Trophoblast cell (in vitro differentiated cells and primary cell): ENCODE measurements around the gene TIMM8B.

ENCODE experiments used
- DNase-seq, 2 donors: peaks; one replicate each; pipeline ENCODE4 v3.0.0-alpha.2; 2016
- H2AFZ ChIP-seq: 2 replicates; pipeline ENCODE4 v1.6.1; 2013; ENCODE audit warnings: low read length, moderate library complexity, mild to moderate bottlenecking; ENCODE audit not compliant: insufficient read depth, poor library complexity
- H2AK5ac ChIP-seq: 2 replicates; pipeline ENCODE4 v1.6.1; 2013; ENCODE audit warnings: mild to moderate bottlenecking, low read length
- H2BK120ac ChIP-seq: 2 replicates; pipeline ENCODE4 v1.6.1; 2013; ENCODE audit warnings: low read length, mild to moderate bottlenecking, moderate library complexity; ENCODE audit not compliant: insufficient read depth, poor library complexity
- H2BK12ac ChIP-seq: 2 replicates; pipeline ENCODE4 v1.6.1; 2013; ENCODE audit warnings: mild to moderate bottlenecking, low read length, moderate library complexity
- H2BK5ac ChIP-seq: 2 replicates; pipeline ENCODE4 v1.6.1; 2013; ENCODE audit warnings: low read length, low read depth, moderate library complexity, mild to moderate bottlenecking; ENCODE audit not compliant: poor library complexity
- H3K14ac ChIP-seq: 2 replicates; pipeline ENCODE4 v1.6.1; 2013; ENCODE audit warnings: mild to moderate bottlenecking, low read length
- H3K18ac ChIP-seq: 2 replicates; pipeline ENCODE4 v1.6.1; 2013; ENCODE audit warnings: mild to moderate bottlenecking, low read length
- H3K23ac ChIP-seq: 2 replicates; pipeline ENCODE4 v1.6.1; 2013; ENCODE audit warnings: low read length
- H3K27ac ChIP-seq: 2 replicates; pipeline ENCODE4 v1.5.1; 2013; ENCODE audit warnings: low read depth, mild to moderate bottlenecking, inconsistent platforms, low read length, moderate library complexity
- H3K27me3 ChIP-seq: 2 replicates; pipeline ENCODE4 v1.6.1; 2013; ENCODE audit warnings: inconsistent platforms, mild to moderate bottlenecking, low read length, moderate library complexity; ENCODE audit not compliant: insufficient read depth
- H3K36me3 ChIP-seq, 2 experiments: 1 replicate in 1 of 2; 2 replicates in 1 of 2; pipeline ENCODE4 v1.6.1; 2013; ENCODE audit warnings: low read length in 2 of 2, mild to moderate bottlenecking in 2 of 2, moderate library complexity in 1 of 2; ENCODE audit not compliant: insufficient read depth in 2 of 2, control insufficient read depth in 1 of 2
- H3K4ac ChIP-seq: 2 replicates; pipeline ENCODE4 v1.6.1; 2013; ENCODE audit warnings: low read depth, mild to moderate bottlenecking, low read length, moderate library complexity
- H3K4me1 ChIP-seq, 2 experiments: 1 replicate in 1 of 2; 2 replicates in 1 of 2; pipeline ENCODE4 v1.6.1; 2013; ENCODE audit warnings: low read length in 2 of 2, mild to moderate bottlenecking in 2 of 2, moderate library complexity in 1 of 2; ENCODE audit not compliant: insufficient read depth in 2 of 2, control insufficient read depth in 1 of 2
- H3K4me2 ChIP-seq: 2 replicates; pipeline ENCODE4 v1.6.1; 2013; ENCODE audit warnings: inconsistent platforms, mild to moderate bottlenecking, low read length, moderate library complexity
- H3K4me3 ChIP-seq: 2 replicates; pipeline ENCODE4 v1.5.1; 2013; ENCODE audit warnings: mild to moderate bottlenecking, low read depth, low read length, inconsistent platforms
- H3K79me1 ChIP-seq: one replicate; pipeline ENCODE4 v1.6.1; 2013; ENCODE audit warnings: low read length
- H3K79me2 ChIP-seq: 2 replicates; pipeline ENCODE4 v1.6.1; 2013; ENCODE audit warnings: low read length, mild to moderate bottlenecking; ENCODE audit not compliant: control insufficient read depth, insufficient read depth, poor library complexity
- H3K9ac ChIP-seq: 2 replicates; pipeline ENCODE4 v1.6.1; 2013; ENCODE audit warnings: mild to moderate bottlenecking, low read length
- H3K9me3 ChIP-seq: 2 replicates; pipeline ENCODE4 v1.6.1; 2013; ENCODE audit warnings: low read depth, mild to moderate bottlenecking, control low read depth, inconsistent platforms, low read length; ENCODE audit not compliant: insufficient read depth
- H4K12ac ChIP-seq: 2 replicates; pipeline ENCODE4 v1.6.1; 2013; ENCODE audit warnings: low read depth, mild to moderate bottlenecking, low read length, moderate library complexity
- H4K8ac ChIP-seq: 2 replicates; pipeline ENCODE4 v1.6.1; 2013; ENCODE audit warnings: low read depth, mild to moderate bottlenecking, low read length, moderate library complexity
- H4K91ac ChIP-seq: one replicate; pipeline ENCODE4 v1.6.1; 2013; ENCODE audit warnings: low read depth, mild to moderate bottlenecking, low read length, moderate library complexity
- WGBS: extraction: QIAGEN DNeasy Blood & Tissue Kit; methylation state at CpG from one replicate; pipeline ENCODE4 v1.1.7; 2013; ENCODE audit warnings: missing lambda C conversion rate; ENCODE audit not compliant: insufficient read length, insufficient coverage; ENCODE audit errors: extremely low coverage; 5-methylcytosine and 5-hydroxymethylcytosine counted together

The TIMM8B gene

DNA sequence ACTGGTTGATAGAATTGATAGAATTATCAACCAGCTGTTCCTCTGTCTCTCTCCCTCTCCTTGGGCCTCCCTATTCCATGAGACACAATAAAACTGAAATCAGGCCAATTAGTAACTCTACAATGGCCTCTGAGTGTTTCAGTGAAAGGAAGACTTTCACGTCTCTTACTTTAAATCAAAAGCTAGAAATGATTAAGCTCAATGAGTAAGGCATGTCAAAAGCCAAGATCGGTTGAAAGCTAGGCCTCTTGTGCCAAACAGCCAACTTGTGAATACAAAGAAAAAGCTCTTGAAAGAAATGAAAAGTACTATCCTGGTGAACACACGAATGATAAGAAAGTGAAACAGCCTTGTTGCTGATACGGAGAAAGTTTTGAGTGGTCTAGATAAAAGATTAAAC is 29.4 kb downstream of the TIMM8B start:
- no peak overlapping the region for H2AFZ ChIP-seq
- no peak overlapping the region for H3K9ac ChIP-seq
- H3K4me1 ChIP-seq: no peaks in the 10 kb centered on the region
- no peak overlapping the region for H3K14ac ChIP-seq
- DNase-seq: no peak
- no peak overlapping the region for H3K4ac ChIP-seq
- no peak overlapping the region for H3K27ac ChIP-seq
- H3K4me2 ChIP-seq: no peak overlapping the region
- no peak overlapping the region for H2BK120ac ChIP-seq
- no peak overlapping the region for H3K18ac ChIP-seq
- H3K9me3 ChIP-seq: no peaks in the 10 kb centered on the region
- WGBS: no CpG with 5 or more reads among the region's 4 CpGs
- H4K91ac ChIP-seq: no peak overlapping the region
- H3K79me1 ChIP-seq: no peaks in the 10 kb centered on the region
- H3K23ac ChIP-seq: no peak overlapping the region
- no peaks in the 10 kb centered on the region for H3K79me2 ChIP-seq
- no peak overlapping the region for H2BK5ac ChIP-seq
- no peak overlapping the region for H3K4me3 ChIP-seq
- H2AK5ac ChIP-seq: no peak overlapping the region
- H4K12ac ChIP-seq: no peak overlapping the region
- peaks cover 13 to 24% of the 10 kb centered on the region in 2 experiments for H3K36me3 ChIP-seq
- H3K27me3 ChIP-seq: no peaks in the 10 kb centered on the region
- no peak overlapping the region for H2BK12ac ChIP-seq
- no peak overlapping the region for H4K8ac ChIP-seq

GRCh38 chr11:112051768-112052167 is 34.8 kb downstream of the TIMM8B start:
- Histone ChIP-seq H4K8ac (no peak overlapping the region), H2AK5ac (no peak overlapping the region), H3K23ac (no peak overlapping the region), H3K36me3 (peaks cover 15 to 16% of the 10 kb centered on the region in 2 experiments), H3K4ac (no peak overlapping the region), H3K9me3 (no peaks in the 10 kb centered on the region), H3K9ac (no peak overlapping the region), H3K18ac (no peak overlapping the region), H3K14ac (no peak overlapping the region), H2BK12ac (no peak overlapping the region), H3K27me3 (no peaks in the 10 kb centered on the region), H3K79me2 (no peaks in the 10 kb centered on the region), H3K4me2 (no peak overlapping the region), H4K12ac (no peak overlapping the region), H2AFZ (no peak overlapping the region), H2BK120ac (no peak overlapping the region), H2BK5ac (no peak overlapping the region), H3K4me1 (no peaks in the 10 kb centered on the region), H3K4me3 (no peak overlapping the region), H3K27ac (no peak overlapping the region), H4K91ac (no peak overlapping the region), H3K79me1 (no peaks in the 10 kb centered on the region)
- no peak for DNase-seq
- WGBS: no CpG with 5 or more reads among the region's 3 CpGs

GRCh38 chr11:112050721-112051120 is 35.8 kb downstream of the TIMM8B start:
- no CpG with 5 or more reads among the region's 3 CpGs for WGBS
- no peak overlapping the region for H2AFZ ChIP-seq
- no peak overlapping the region for H3K18ac ChIP-seq
- H3K4me2 ChIP-seq: no peak overlapping the region
- H3K9ac ChIP-seq: no peak overlapping the region
- H3K36me3 ChIP-seq: peaks cover 15 to 16% of the 10 kb centered on the region in 2 experiments
- H3K4ac ChIP-seq: no peak overlapping the region
- no peak overlapping the region for H3K27ac ChIP-seq
- no peak overlapping the region for H4K91ac ChIP-seq
- no peak overlapping the region for H2BK120ac ChIP-seq
- no peaks in the 10 kb centered on the region for H3K79me2 ChIP-seq
- H3K4me3 ChIP-seq: no peak overlapping the region
- H2AK5ac ChIP-seq: no peak overlapping the region
- H2BK12ac ChIP-seq: no peak overlapping the region
- H3K14ac ChIP-seq: no peak overlapping the region
- no peaks in the 10 kb centered on the region for H3K4me1 ChIP-seq
- no peaks in the 10 kb centered on the region for H3K27me3 ChIP-seq
- H4K12ac ChIP-seq: no peak overlapping the region
- H3K9me3 ChIP-seq: no peaks in the 10 kb centered on the region
- H2BK5ac ChIP-seq: no peak overlapping the region
- no peaks in the 10 kb centered on the region for H3K79me1 ChIP-seq
- no peak overlapping the region for H3K23ac ChIP-seq
- DNase-seq: no peak
- no peak overlapping the region for H4K8ac ChIP-seq

DNA sequence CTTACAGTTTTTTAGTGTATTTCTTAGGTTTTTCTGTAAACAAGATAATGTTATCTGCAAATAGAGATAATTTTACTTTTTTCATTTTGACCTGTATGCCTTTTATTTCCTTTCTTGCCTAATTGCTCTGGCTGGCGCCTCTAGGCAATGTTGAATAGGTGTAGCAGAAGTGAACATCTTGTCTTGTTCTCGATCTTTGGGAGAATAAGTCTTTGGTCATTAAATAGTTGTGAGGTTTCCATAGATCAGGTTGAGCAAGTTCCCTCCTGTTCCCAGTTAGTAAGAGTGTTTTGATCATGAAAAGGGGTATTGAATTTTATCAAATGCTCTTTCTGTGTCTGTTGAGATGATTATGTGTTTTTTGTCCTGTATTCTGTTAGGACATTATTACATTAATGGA is 36.8 kb downstream of the TIMM8B start:
- H3K4me1 ChIP-seq: no peaks in the 10 kb centered on the region
- peak in 1 of 2 donors; percentile 26 for DNase-seq
- no peak overlapping the region for H3K4me3 ChIP-seq
- H3K23ac ChIP-seq: no peak overlapping the region
- H3K18ac ChIP-seq: no peak overlapping the region
- no peaks in the 10 kb centered on the region for H3K79me1 ChIP-seq
- no peak overlapping the region for H4K8ac ChIP-seq
- H3K9ac ChIP-seq: no peak overlapping the region
- no peak overlapping the region for H2BK120ac ChIP-seq
- no peak overlapping the region for H4K91ac ChIP-seq
- H3K9me3 ChIP-seq: no peaks in the 10 kb centered on the region
- no peak overlapping the region for H2BK12ac ChIP-seq
- no peak overlapping the region for H3K4ac ChIP-seq
- no peak overlapping the region for H3K27ac ChIP-seq
- no peak overlapping the region for H2AFZ ChIP-seq
- no peak overlapping the region for H3K4me2 ChIP-seq
- no peaks in the 10 kb centered on the region for H3K79me2 ChIP-seq
- H4K12ac ChIP-seq: no peak overlapping the region
- no peak overlapping the region for H2AK5ac ChIP-seq
- H3K14ac ChIP-seq: no peak overlapping the region
- peaks cover 20 to 22% of the 10 kb centered on the region in 2 experiments for H3K36me3 ChIP-seq
- no peak overlapping the region for H2BK5ac ChIP-seq
- no peaks in the 10 kb centered on the region for H3K27me3 ChIP-seq
- no CpG with 5 or more reads among the region's 2 CpGs for WGBS
